GM19438 (cell line): ENCODE data around the gene TK1.
A peak's percentile ranks its signal among the peaks of the same experiment; 100 is the strongest.
"Not testable (repeated sequence)": the region's sequence is repeated elsewhere in the genome, so short reads cannot be mapped to it uniquely, and the experiment has no call there.

Source experiments
- ATAC-seq: cut with Tn5 transposase; IDR thresholded peaks from one replicate; pipeline ENCODE4 v1.9.1; 2021; ENCODE audit warnings: low read depth; ENCODE audit not compliant: unreplicated experiment

Gene TK1

GRCh38 chr17:78180083-78180482 is 6.8 kb downstream of the TK1 start:
- no peak for ATAC-seq

GRCh38 chr17:78179372-78179771 is 7.5 kb downstream of the TK1 start:
- no peak for ATAC-seq

- no peak for ATAC-seq
Observed at GRCh38 chr17:78176548-78177025, 10.3 kb downstream of the TK1 start.

- ATAC-seq = no peak
Observed at GRCh38 chr17:78175643-78175981, 11.2 kb downstream of the TK1 start.

GRCh38 chr17:78174870-78175642 is 11.8 kb downstream of the TK1 start:
- ATAC-seq = no peak

- no peak for ATAC-seq
Observed at GRCh38 chr17:78174346-78174869, 12.4 kb downstream of the TK1 start.

GRCh38 chr17:78173097-78173715 is 13.6 kb downstream of the TK1 start:
- ATAC-seq = peak; percentile 37

GRCh38 chr17:78172249-78173051 is 14.4 kb downstream of the TK1 start:
- ATAC-seq = no peak

GRCh38 chr17:78171591-78172248 is 15.1 kb downstream of the TK1 start:
- ATAC-seq = not testable (repeated sequence)

GRCh38 chr17:78170692-78171590 is 15.9 kb downstream of the TK1 start:
- ATAC-seq = no peak

- no peak for ATAC-seq
Observed at GRCh38 chr17:78168903-78169793, 17.7 kb downstream of the TK1 start.

GRCh38 chr17:78168242-78168902 is 18.5 kb downstream of the TK1 start, which contains the start of gene SYNGR2:
Gene SYNGR2 (plus strand): TSS chr17:78168581. CDS start chr17:78168617, 36 bp downstream.
- peak; percentile 50 for ATAC-seq

- no peak for ATAC-seq
Observed at GRCh38 chr17:78166416-78166815, 20.4 kb downstream of the TK1 start.

GRCh38 chr17:78164748-78165607 is 21.9 kb downstream of the TK1 start:
- ATAC-seq = no peak

GRCh38 chr17:78163881-78164747 is 22.7 kb downstream of the TK1 start:
- ATAC-seq = no peak

GRCh38 chr17:78159575-78160158 is 27.2 kb downstream of the TK1 start:
- peak; percentile 25 for ATAC-seq
